DOHH2 (cell line): Measurements from ENCODE around the gene GLRA2.

ENCODE experiments used
- H3F3A ChIP-seq: fragments of 200-600 bp; sonication (generic), shearing (Covaris generic); 2 replicates; pipeline ENCODE4 v1.6.0; 2016; ENCODE audit warnings: antibody characterized with exemption, mild to moderate bottlenecking; ENCODE audit not compliant: control insufficient read depth, insufficient read depth
- H3K27ac ChIP-seq: fragments of 200-600 bp; sonication (generic); 2 replicates; pipeline ENCODE4 v1.5.1; 2014; ENCODE audit warnings: low read depth, mild to moderate bottlenecking, low read length, moderate library complexity
- H3K27me3 ChIP-seq: fragments of 200-600 bp; sonication (generic); 2 replicates; pipeline ENCODE4 v1.6.1; 2014; ENCODE audit warnings: mild to moderate bottlenecking, low read length, mixed read lengths; ENCODE audit not compliant: control insufficient read depth
- H3K36me3 ChIP-seq: fragments of 200-600 bp; sonication (generic); 2 replicates; pipeline ENCODE4 v1.6.1; 2014; ENCODE audit warnings: mild to moderate bottlenecking, low read length, moderate library complexity, mixed read lengths; ENCODE audit not compliant: control insufficient read depth
- H3K4me1 ChIP-seq: fragments of 200-600 bp; sonication (generic); 2 replicates; pipeline ENCODE4 v1.6.1; 2014; ENCODE audit warnings: mild to moderate bottlenecking, low read length, mixed read lengths; ENCODE audit not compliant: control insufficient read depth
- H3K4me2 ChIP-seq: fragments of 200-600 bp; sonication (generic); 2 replicates; pipeline ENCODE4 v1.6.0; 2014; ENCODE audit warnings: mild to moderate bottlenecking, low read length, moderate library complexity
- H3K4me3 ChIP-seq: fragments of 200-600 bp; sonication (generic); 2 replicates; pipeline ENCODE4 v1.5.1; 2014; ENCODE audit warnings: mild to moderate bottlenecking, low read length, mixed read lengths
- H3K79me2 ChIP-seq: fragments of 200-600 bp; sonication (generic); 2 replicates; pipeline ENCODE4 v1.6.1; 2014; ENCODE audit warnings: mild to moderate bottlenecking, low read length, mixed read lengths; ENCODE audit not compliant: control insufficient read depth
- H3K9me2 ChIP-seq: fragments of 200-600 bp; sonication (generic); replicated peaks from 2 replicates; pipeline ENCODE4 v1.6.1; 2014; ENCODE audit warnings: mild to moderate bottlenecking, low read length, mixed read lengths; ENCODE audit not compliant: control insufficient read depth
- H3K9me3 ChIP-seq: fragments of 200-600 bp; sonication (generic); 2 replicates; pipeline ENCODE4 v1.6.1; 2014; ENCODE audit warnings: antibody characterized with exemption, low read length, mixed read lengths; ENCODE audit not compliant: control insufficient read depth, insufficient read depth
- H4K20me1 ChIP-seq: fragments of 200-600 bp; sonication (generic); 2 replicates; pipeline ENCODE4 v1.6.0; 2014; ENCODE audit warnings: low read depth, mild to moderate bottlenecking, antibody characterized with exemption, low read length, moderate library complexity; ENCODE audit not compliant: control insufficient read depth, insufficient read depth
- EZH2phosphoT487 ChIP-seq: fragments of 200-600 bp; sonication (generic); IDR thresholded peaks from 2 replicates; pipeline ENCODE4 v1.6.1; 2017; ENCODE audit warnings: borderline replicate concordance, mild to moderate bottlenecking, antibody characterized with exemption, low read length, moderate library complexity, mixed read lengths
- TF ChIP-seq, protein P1 (sequence below): fragments of 200-600 bp; sonication (generic); IDR thresholded peaks from one replicate; pipeline ENCODE4 v1.5.1; 2014; ENCODE audit warnings: antibody characterized with exemption, mild to moderate bottlenecking, low read depth, low read length; ENCODE audit not compliant: poor library complexity, severe bottlenecking

GLRA2 gene

DNA sequence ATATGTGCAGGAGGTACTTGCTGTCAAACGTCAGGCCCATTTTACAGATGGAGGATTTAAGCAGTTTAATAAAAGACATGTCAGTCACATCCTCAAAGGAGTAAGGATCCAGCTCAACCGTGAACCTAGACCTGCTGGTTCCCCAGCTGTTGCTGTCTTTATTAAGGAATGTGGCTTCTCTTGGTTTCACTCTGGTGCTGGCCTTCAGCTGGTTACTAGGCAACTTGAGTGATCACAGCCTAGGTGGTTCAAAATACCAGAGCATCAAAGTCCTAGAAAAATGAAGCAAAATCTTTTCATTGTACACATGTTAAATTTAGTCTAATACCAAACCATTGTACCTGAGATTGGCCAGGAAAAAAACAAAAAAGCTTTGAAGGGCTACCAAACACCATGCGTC lies 32.7 kb upstream of the GLRA2 start:
- Histone ChIP-seq H3K27ac (no peak overlapping the region), H3K36me3 (no peaks in the 10 kb centered on the region), H3K4me1 (no peaks in the 10 kb centered on the region), H4K20me1 (no peaks in the 10 kb centered on the region), H3K27me3 (no peaks in the 10 kb centered on the region), H3F3A (no peaks in the 10 kb centered on the region), H3K4me3 (no peak overlapping the region), H3K79me2 (no peaks in the 10 kb centered on the region), H3K4me2 (no peak overlapping the region), H3K9me3 (no peaks in the 10 kb centered on the region), H3K9me2 (no peaks in the 10 kb centered on the region)
- TF ChIP-seq, protein P1, sequence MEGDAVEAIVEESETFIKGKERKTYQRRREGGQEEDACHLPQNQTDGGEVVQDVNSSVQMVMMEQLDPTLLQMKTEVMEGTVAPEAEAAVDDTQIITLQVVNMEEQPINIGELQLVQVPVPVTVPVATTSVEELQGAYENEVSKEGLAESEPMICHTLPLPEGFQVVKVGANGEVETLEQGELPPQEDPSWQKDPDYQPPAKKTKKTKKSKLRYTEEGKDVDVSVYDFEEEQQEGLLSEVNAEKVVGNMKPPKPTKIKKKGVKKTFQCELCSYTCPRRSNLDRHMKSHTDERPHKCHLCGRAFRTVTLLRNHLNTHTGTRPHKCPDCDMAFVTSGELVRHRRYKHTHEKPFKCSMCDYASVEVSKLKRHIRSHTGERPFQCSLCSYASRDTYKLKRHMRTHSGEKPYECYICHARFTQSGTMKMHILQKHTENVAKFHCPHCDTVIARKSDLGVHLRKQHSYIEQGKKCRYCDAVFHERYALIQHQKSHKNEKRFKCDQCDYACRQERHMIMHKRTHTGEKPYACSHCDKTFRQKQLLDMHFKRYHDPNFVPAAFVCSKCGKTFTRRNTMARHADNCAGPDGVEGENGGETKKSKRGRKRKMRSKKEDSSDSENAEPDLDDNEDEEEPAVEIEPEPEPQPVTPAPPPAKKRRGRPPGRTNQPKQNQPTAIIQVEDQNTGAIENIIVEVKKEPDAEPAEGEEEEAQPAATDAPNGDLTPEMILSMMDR, result no peak
- no peak for TF ChIP-seq EZH2phosphoT487

DNA sequence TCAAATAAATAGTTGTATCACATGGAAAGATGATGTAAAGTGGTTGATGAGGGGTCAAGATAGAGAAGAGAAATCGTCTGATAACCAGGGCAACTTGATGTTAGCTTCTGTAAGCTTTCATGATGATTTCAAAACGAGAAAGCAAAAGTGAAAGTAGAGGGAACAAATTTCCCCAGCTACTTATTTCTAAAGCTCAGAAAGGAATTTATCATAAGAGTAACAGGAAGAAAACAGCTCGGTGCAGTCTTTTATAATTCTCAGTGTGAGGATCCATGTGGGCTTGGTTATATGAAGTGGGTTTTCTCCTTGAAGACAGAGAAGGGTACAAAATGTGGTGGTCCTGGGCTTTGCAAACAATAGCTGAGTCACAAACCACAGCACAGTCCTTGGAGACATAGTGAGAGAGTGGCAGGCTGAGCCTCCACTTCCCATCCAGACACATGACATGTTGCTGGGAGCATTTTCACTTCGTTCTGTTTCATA lies 32.1 kb upstream of the GLRA2 start:
- Histone ChIP-seq H3K36me3 (no peaks in the 10 kb centered on the region), H3K79me2 (no peaks in the 10 kb centered on the region), H3K27me3 (no peaks in the 10 kb centered on the region), H3K9me3 (no peaks in the 10 kb centered on the region), H3K27ac (no peak overlapping the region), H3K4me2 (no peak overlapping the region), H3K4me3 (no peak overlapping the region), H4K20me1 (no peaks in the 10 kb centered on the region), H3K4me1 (no peaks in the 10 kb centered on the region), H3K9me2 (no peaks in the 10 kb centered on the region), H3F3A (no peaks in the 10 kb centered on the region)
- TF ChIP-seq, protein P1, result no peak
- no peak for TF ChIP-seq EZH2phosphoT487

DNA sequence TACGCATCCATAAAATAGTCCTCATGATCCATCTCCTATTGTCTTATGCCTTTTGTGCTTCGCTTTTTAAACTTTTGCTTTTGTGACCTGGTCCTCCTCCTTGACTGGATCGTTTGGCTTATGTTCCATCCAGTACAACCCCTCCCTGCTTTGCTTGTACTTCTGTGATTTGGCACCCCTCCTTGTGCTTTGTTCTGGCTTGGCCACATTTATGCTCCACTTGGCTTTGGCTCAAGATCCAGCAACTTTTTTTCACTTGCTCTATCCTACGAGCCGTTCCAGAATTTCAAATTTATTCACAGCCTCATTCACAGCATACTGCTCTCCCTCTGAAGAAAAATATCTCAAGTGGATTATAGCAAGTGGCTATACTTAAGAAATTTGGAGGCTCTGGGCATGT lies 28.0 kb upstream of the GLRA2 start:
- Histone ChIP-seq H3K79me2 (no peaks in the 10 kb centered on the region), H3K36me3 (no peaks in the 10 kb centered on the region), H3F3A (no peaks in the 10 kb centered on the region), H4K20me1 (no peaks in the 10 kb centered on the region), H3K9me2 (no peaks in the 10 kb centered on the region), H3K4me3 (no peak overlapping the region), H3K27me3 (no peaks in the 10 kb centered on the region), H3K9me3 (no peaks in the 10 kb centered on the region), H3K27ac (no peak overlapping the region), H3K4me1 (no peaks in the 10 kb centered on the region), H3K4me2 (no peak overlapping the region)
- TF ChIP-seq, protein P1, result no peak
- TF ChIP-seq EZH2phosphoT487, result no peak
